ENCODE results near the gene SH3GL3. TPM values are rescaled to one million over a fixed set of nuclear protein-coding genes. Genes with fewer than 3 reads are reported as not detected.

The SH3GL3 gene
- polyA plus RNA-seq, 1 of the 3 experiments (the other 2 are of a cell fraction): not detected

Other genes with a start within 250 kb of the SH3GL3 start
- gene HDGFL3, start 239.5 kb upstream of the SH3GL3 start, polyA plus RNA-seq (2012; rRNA removed): 8.0 and 9.2 TPM in 2 replicates
- not detected in 2 replicates for gene BNC1, start 162.7 kb upstream of the SH3GL3 start, polyA plus RNA-seq (2012; rRNA removed)
- 0.02 TPM in 1 of 2 replicates, not detected in the other for gene ADAMTSL3, start 206.8 kb downstream of the SH3GL3 start, polyA plus RNA-seq (2012; rRNA removed)

All from SK-N-SH (cell line).